ENCODE data around the gene JAML. TPM values are rescaled to one million over a fixed set of nuclear protein-coding genes. Genes with fewer than 3 reads are reported as not detected.

The JAML gene
- total RNA-seq, 1 donor from 2014 or later = 2.5 TPM

- no peak for DNase-seq (ENCODE audit: low read depth)
- peaks cover 17% of the 10 kb centered on the region for H3K27me3 ChIP-seq (ENCODE audit: control insufficient read depth, insufficient read depth, low read length)
- no peak overlapping the region for H3K4me3 ChIP-seq (ENCODE audit: low read depth, low read length)
- H3K36me3 ChIP-seq (ENCODE audit: control insufficient read depth, insufficient read depth, low read length) = no peaks in the 10 kb centered on the region
- TF ChIP-seq, protein P1, sequence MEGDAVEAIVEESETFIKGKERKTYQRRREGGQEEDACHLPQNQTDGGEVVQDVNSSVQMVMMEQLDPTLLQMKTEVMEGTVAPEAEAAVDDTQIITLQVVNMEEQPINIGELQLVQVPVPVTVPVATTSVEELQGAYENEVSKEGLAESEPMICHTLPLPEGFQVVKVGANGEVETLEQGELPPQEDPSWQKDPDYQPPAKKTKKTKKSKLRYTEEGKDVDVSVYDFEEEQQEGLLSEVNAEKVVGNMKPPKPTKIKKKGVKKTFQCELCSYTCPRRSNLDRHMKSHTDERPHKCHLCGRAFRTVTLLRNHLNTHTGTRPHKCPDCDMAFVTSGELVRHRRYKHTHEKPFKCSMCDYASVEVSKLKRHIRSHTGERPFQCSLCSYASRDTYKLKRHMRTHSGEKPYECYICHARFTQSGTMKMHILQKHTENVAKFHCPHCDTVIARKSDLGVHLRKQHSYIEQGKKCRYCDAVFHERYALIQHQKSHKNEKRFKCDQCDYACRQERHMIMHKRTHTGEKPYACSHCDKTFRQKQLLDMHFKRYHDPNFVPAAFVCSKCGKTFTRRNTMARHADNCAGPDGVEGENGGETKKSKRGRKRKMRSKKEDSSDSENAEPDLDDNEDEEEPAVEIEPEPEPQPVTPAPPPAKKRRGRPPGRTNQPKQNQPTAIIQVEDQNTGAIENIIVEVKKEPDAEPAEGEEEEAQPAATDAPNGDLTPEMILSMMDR (IDR thresholded peaks at IDR 0.05; ENCODE audit: insufficient read depth, low read length, poor library complexity, severe bottlenecking) = no peak
Observed at GRCh38 chr11:118214210-118214914, 10.4 kb downstream of the JAML start.

DNA sequence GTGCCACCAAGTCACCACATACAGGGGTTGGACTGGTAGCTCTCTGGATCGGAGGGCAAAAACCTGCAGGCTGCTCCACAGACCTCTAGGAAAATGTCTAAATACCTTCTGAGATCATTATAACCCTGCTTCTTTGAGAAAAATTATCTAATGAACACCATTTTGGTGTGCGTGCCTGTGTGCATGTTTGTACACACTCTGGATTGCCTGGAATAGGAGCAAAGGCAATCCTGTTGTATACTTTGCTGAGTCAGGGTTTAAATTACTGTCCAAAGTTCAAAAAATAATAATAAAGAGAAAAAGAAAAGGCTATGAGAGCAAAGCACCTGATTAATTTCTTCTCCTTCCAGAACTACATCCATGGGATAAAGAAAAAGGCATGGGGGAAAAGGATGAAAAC is 11.0 kb downstream of the JAML start:
- TF ChIP-seq, protein P1 (IDR thresholded peaks at IDR 0.05; ENCODE audit: insufficient read depth, low read length, poor library complexity, severe bottlenecking) = no peak
- Histone ChIP-seq H3K36me3 (ENCODE audit: control insufficient read depth, insufficient read depth, low read length) (no peaks in the 10 kb centered on the region), H3K4me3 (ENCODE audit: low read depth, low read length) (no peak overlapping the region), H3K27me3 (ENCODE audit: control insufficient read depth, insufficient read depth, low read length) (peaks cover 15% of the 10 kb centered on the region)
- DNase-seq (ENCODE audit: low read depth) = no peak

DNA sequence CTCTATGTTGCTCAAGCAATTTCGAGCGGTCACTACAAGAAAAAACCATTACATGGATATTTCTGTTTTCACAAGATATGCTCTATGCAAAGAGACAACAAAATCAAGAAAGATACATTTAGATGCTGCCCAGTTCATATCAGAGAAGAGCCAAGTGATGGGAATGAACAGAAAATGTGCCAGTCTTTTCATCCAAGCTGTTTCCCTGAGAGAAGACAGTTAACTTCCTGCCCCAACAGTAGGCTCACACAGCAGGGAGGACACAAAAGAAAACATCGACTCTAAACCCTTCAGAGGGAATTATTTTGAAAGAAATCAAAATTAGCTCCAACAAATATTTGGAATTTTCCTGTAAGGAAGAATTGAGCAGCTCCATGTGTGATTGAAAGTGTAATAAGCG is 11.6 kb downstream of the JAML start:
- TF ChIP-seq, protein P1 (IDR thresholded peaks at IDR 0.05; ENCODE audit: insufficient read depth, low read length, poor library complexity, severe bottlenecking) = no peak
- DNase-seq (ENCODE audit: low read depth) = no peak
- H3K27me3 ChIP-seq (ENCODE audit: control insufficient read depth, insufficient read depth, low read length) = peaks cover 17% of the 10 kb centered on the region

DNA sequence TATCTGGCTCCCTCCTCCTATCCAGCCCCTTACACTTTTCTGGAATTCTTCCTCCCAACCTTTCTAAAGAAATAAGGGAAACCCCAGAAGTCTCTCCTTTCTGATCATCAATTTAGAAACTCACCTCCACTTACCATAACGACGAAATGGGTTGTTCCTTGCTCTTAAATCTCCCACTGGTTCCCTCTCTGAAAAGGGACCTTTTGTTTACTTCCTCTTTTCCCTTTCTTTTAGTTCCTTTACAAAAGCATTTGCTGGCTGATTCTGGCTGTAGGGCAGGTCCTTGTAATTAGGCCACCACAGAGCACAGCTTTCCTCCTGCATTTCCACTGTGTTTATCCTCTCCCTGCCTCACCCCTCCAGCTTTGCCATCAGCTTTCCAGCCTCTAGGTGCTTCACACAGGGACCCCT is 12.0 kb downstream of the JAML start:
- DNase-seq (ENCODE audit: low read depth) = no peak
- H3K4me3 ChIP-seq (ENCODE audit: low read depth, low read length) = no peak overlapping the region
- TF ChIP-seq, protein P1 (IDR thresholded peaks at IDR 0.05; ENCODE audit: insufficient read depth, low read length, poor library complexity, severe bottlenecking) = no peak
- peaks cover 19% of the 10 kb centered on the region for H3K27me3 ChIP-seq (ENCODE audit: control insufficient read depth, insufficient read depth, low read length)
- H3K36me3 ChIP-seq (ENCODE audit: control insufficient read depth, insufficient read depth, low read length) = no peaks in the 10 kb centered on the region

More for the DNA sequence above, 11.6 kb downstream of the JAML start:
- H3K36me3 ChIP-seq (ENCODE audit: control insufficient read depth, insufficient read depth, low read length) = no peaks in the 10 kb centered on the region
- no peak overlapping the region for H3K4me3 ChIP-seq (ENCODE audit: low read depth, low read length)

- TF ChIP-seq, protein P1 (IDR thresholded peaks at IDR 0.05; ENCODE audit: insufficient read depth, low read length, poor library complexity, severe bottlenecking) = no peak
- Histone ChIP-seq H3K36me3 (ENCODE audit: control insufficient read depth, insufficient read depth, low read length) (no peaks in the 10 kb centered on the region), H3K27me3 (ENCODE audit: control insufficient read depth, insufficient read depth, low read length) (peaks cover 21% of the 10 kb centered on the region), H3K4me3 (ENCODE audit: low read depth, low read length) (no peak overlapping the region)
- no peak for DNase-seq (ENCODE audit: low read depth)
Observed at GRCh38 chr11:118212131-118212725, 12.6 kb downstream of the JAML start.

Measured in kidney epithelial cell (primary cell).